Coronary artery (tissue), 2 donors: ENCODE measurements around the gene HS3ST3B1.

Experiments
- DNase-seq: peaks from one replicate; pipeline ENCODE4 v3.0.0-alpha.2; 2017; ENCODE audit warnings: low spot score
- H3K27ac ChIP-seq, 2 donors: fragments of 200-600 bp; sonication (generic); one replicate each; pipeline ENCODE4 v1.5.1; 2016 to 2019
- H3K4me3 ChIP-seq: fragments of 200-600 bp; sonication (generic); 2 replicates; pipeline ENCODE4 v1.5.1; 2016; ENCODE audit warnings: mild to moderate bottlenecking, moderate library complexity
- TF ChIP-seq, protein P1 (sequence below): fragments of 200-600 bp; sonication (generic); IDR thresholded peaks from one replicate; pipeline ENCODE4 v1.5.1; 2019; ENCODE audit warnings: antibody characterized with exemption

Gene HS3ST3B1

DNA sequence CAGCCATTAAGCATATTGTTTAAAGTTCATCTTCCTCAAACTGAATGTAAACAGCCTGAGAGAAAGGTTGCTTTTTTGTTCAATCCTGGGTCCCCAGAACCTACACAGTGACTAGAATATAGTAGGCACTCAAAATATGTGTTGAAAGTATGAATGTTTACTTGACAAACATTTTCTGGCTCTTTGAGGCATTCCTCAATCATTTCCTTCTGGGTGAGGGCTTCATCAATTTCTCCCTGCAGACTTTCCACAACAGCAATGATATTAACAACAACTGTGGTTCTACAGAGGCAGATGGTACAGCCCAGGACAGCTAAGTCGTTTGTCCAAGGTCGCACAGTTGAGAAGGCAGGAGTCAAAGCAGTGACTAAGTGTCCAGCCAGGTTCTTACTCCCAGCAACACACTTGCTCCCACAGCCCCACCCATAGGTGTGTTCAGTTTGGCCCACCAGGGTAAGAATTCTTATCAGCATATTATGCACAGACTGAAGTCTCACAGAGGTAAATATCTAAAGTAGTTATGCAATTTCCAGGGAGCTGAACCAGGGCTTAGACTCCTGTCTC, 61.1 kb downstream of the HS3ST3B1 start:
- no peak overlapping the region for H3K27ac ChIP-seq
- no peak for DNase-seq
- TF ChIP-seq, protein P1, sequence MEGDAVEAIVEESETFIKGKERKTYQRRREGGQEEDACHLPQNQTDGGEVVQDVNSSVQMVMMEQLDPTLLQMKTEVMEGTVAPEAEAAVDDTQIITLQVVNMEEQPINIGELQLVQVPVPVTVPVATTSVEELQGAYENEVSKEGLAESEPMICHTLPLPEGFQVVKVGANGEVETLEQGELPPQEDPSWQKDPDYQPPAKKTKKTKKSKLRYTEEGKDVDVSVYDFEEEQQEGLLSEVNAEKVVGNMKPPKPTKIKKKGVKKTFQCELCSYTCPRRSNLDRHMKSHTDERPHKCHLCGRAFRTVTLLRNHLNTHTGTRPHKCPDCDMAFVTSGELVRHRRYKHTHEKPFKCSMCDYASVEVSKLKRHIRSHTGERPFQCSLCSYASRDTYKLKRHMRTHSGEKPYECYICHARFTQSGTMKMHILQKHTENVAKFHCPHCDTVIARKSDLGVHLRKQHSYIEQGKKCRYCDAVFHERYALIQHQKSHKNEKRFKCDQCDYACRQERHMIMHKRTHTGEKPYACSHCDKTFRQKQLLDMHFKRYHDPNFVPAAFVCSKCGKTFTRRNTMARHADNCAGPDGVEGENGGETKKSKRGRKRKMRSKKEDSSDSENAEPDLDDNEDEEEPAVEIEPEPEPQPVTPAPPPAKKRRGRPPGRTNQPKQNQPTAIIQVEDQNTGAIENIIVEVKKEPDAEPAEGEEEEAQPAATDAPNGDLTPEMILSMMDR = no peak
- no peak overlapping the region for H3K4me3 ChIP-seq

GRCh38 chr17:14366199-14366598, 65.3 kb downstream of the HS3ST3B1 start:
- Histone ChIP-seq H3K27ac (no peak overlapping the region), H3K4me3 (no peak overlapping the region)
- TF ChIP-seq, protein P1 = no peak
- no peak for DNase-seq

GRCh38 chr17:14372461-14372860, 71.6 kb downstream of the HS3ST3B1 start:
- DNase-seq = no peak
- H3K4me3 ChIP-seq = no peak overlapping the region
- TF ChIP-seq, protein P1 = no peak
- no peak overlapping the region for H3K27ac ChIP-seq

- no peak overlapping the region for H3K4me3 ChIP-seq
- H3K27ac ChIP-seq = no peak overlapping the region
- no peak for DNase-seq
- TF ChIP-seq, protein P1 = no peak
Observed at GRCh38 chr17:14372905-14373613, 72.2 kb downstream of the HS3ST3B1 start.

DNA sequence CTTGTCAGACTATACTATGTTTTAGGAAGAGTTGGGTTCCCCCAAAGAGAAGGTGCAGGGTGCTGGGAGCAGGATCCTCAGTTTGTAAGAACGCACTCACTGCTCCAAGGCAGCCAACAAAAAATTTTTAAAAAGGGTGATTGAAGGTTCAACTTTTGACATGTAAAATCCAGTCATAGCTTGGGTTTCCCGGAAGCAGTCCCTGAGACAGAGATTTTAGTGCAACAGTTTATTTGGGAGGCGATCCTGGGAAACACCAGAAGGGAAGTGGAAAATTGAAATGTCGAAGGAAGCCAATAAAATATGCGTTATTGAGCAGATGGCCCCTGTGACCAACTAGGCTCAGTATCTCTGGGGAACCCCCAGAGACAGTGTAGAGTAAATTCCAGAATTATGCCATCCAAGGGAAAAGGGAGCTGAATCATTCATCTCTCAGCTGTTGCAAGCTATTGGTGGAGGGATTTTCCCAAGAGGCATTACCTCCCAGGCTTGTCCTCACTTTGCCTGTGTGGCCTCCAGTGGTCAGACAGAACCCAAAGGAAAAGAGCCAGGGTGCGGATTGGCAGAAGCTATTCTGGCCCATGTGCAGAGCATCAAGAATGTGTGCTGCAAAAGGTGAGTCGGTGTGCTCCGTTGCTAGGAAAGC, 72.9 kb downstream of the HS3ST3B1 start:
- DNase-seq = no peak
- TF ChIP-seq, protein P1 = no peak
- Histone ChIP-seq H3K27ac (no peak overlapping the region), H3K4me3 (no peak overlapping the region)

- DNase-seq = no peak
- H3K4me3 ChIP-seq = no peak overlapping the region
- TF ChIP-seq, protein P1 = no peak
- no peak overlapping the region for H3K27ac ChIP-seq
Observed at GRCh38 chr17:14374268-14374667, 73.4 kb downstream of the HS3ST3B1 start.
